ENCODE measurements around the gene DAPK3. TPM values are rescaled to one million over a fixed set of nuclear protein-coding genes. Genes with fewer than 3 reads are reported as not detected.

DAPK3 gene
- total RNA-seq, 4 donors from 2014 or later = 54.6 to 89.0 (median 82.3) TPM

DNA sequence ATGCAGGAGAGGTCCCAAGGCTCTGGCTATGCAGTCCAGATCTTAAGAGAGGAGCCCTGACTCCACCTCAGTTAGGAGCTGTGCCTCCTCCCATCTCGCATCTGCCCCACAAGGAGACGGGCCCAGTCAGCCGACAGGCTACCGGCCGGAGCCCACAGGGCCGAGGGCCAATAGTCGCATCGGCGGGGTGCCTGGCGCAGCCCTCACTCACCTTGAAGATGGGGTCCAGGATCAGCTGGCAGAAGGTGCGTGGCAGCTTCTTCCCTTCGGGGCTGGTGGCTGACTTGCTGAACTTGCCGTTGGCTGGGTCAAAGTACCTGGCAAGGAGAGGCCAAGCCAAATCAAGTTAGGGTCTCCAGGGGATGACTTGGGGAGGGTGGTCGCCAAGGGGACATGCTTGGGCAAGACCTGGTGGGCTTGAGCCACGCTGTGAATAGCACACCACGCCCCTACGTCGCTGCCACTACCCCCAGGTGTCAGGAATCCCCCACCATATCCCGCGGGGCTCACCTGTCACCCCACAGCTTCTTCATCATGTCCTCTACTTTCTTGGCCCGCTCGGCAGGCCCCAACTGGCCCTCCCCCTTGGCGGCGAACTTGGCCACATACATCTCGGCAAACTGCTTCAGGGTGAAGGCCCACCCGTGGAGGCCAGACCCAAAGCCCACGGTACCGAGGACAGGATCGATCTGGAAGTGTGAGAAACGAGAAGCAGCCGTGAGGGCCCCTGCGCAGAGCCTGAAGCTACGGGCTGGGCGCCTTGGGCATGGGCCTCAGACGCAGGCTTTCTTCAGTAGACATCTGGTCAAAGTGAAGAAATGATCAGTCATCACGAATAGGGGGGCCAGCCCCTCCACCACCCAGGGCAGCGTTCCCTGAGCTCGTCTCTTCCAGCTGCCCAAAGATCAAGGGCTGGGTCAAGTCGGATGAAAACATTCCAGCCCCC lies 11.1 kb upstream of the DAPK3 start:
- H3K27me3 ChIP-seq = no peaks in the 10 kb centered on the region
- no peak overlapping the region for H3K4me3 ChIP-seq
- 87 to 90% methylated on average over 2 to 39 of the region's 39 CpGs for WGBS, 2 donors (ENCODE audit: low coverage in 1 of 2)
- DNase-seq = no peak
- H3K27ac ChIP-seq = no peak overlapping the region
- intact Hi-C loops (cut with DNase I; ENCODE audit: low total_unique reads) (no loop called here), in situ Hi-C loops (cut with MboI; ENCODE audit: low pct_ligation_motif_present in 1 of 4, low pct_unique_long_range_greater_than_20kb in 1 of 4, low sequenced_read_pairs in 3 of 4) (loop anchor here in 2 of 4 donors (10.0 to 25.0 kb wide), 2 partner anchors 155 to 203 kb away; partner anchors contain the start of genes ANKRD24 (in 2 of the 2) and SIRT6 (in 2 of the 2))
- H3K36me3 ChIP-seq = peaks cover 0 to 70% (median 37%) of the 10 kb centered on the region in 4 donors
- H3K9me3 ChIP-seq = no peaks in the 10 kb centered on the region
- H3K4me1 ChIP-seq = peaks cover 16 to 34% (median 29%) of the 10 kb centered on the region in 4 donors
- TF ChIP-seq EP300 (IDR thresholded peaks at IDR 0.05; ENCODE audit: low read depth) (no peak), POLR2AphosphoS5 (IDR thresholded peaks at IDR 0.05) (peak in 1 of 3 donors; percentile 8)

DNA sequence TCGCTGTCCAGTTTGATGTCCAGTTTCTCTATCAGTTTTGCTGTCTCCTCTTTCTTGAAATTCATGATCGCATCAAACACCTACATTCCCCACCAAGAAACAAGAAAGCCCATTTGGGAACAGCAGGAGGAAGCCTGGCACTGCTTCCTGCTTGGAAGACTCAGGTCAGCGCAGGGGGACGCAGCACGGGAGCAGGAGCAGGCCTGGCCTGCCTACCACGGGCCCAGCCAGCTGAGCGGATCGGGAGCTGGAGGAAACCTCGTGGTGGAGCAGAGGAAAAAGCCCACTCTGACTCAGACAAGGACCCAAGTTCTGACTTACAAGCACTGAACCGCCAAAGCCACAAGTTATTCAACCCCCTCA lies 10.5 kb upstream of the DAPK3 start:
- Histone ChIP-seq H3K36me3 (peaks cover 0 to 76% (median 39%) of the 10 kb centered on the region in 4 donors), H3K9me3 (no peaks in the 10 kb centered on the region), H3K27ac (no peak overlapping the region), H3K4me3 (no peak overlapping the region), H3K4me1 (peaks cover 10 to 27% (median 23%) of the 10 kb centered on the region in 4 donors), H3K27me3 (no peaks in the 10 kb centered on the region)
- intact Hi-C loops (cut with DNase I; ENCODE audit: low total_unique reads) (no loop called here), in situ Hi-C loops (cut with MboI; ENCODE audit: low pct_ligation_motif_present in 1 of 4, low pct_unique_long_range_greater_than_20kb in 1 of 4, low sequenced_read_pairs in 3 of 4) (loop anchor here in 2 of 4 donors (10.0 to 25.0 kb wide), 2 partner anchors 156 to 203 kb away; partner anchors contain the start of genes ANKRD24 (in 2 of the 2) and SIRT6 (in 2 of the 2))
- WGBS, 2 donors (ENCODE audit: low coverage in 1 of 2) = 80 to 95% methylated on average over 1 to 10 of the region's 10 CpGs
- TF ChIP-seq POLR2A (IDR thresholded peaks at IDR 0.05) = no peak
- TF ChIP-seq POLR2AphosphoS5 (IDR thresholded peaks at IDR 0.05) = no peak
- TF ChIP-seq, protein P1, sequence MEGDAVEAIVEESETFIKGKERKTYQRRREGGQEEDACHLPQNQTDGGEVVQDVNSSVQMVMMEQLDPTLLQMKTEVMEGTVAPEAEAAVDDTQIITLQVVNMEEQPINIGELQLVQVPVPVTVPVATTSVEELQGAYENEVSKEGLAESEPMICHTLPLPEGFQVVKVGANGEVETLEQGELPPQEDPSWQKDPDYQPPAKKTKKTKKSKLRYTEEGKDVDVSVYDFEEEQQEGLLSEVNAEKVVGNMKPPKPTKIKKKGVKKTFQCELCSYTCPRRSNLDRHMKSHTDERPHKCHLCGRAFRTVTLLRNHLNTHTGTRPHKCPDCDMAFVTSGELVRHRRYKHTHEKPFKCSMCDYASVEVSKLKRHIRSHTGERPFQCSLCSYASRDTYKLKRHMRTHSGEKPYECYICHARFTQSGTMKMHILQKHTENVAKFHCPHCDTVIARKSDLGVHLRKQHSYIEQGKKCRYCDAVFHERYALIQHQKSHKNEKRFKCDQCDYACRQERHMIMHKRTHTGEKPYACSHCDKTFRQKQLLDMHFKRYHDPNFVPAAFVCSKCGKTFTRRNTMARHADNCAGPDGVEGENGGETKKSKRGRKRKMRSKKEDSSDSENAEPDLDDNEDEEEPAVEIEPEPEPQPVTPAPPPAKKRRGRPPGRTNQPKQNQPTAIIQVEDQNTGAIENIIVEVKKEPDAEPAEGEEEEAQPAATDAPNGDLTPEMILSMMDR (IDR thresholded peaks at IDR 0.05) = no peak
- no peak for TF ChIP-seq EP300 (IDR thresholded peaks at IDR 0.05; ENCODE audit: low read depth)
- DNase-seq = no peak

DNA sequence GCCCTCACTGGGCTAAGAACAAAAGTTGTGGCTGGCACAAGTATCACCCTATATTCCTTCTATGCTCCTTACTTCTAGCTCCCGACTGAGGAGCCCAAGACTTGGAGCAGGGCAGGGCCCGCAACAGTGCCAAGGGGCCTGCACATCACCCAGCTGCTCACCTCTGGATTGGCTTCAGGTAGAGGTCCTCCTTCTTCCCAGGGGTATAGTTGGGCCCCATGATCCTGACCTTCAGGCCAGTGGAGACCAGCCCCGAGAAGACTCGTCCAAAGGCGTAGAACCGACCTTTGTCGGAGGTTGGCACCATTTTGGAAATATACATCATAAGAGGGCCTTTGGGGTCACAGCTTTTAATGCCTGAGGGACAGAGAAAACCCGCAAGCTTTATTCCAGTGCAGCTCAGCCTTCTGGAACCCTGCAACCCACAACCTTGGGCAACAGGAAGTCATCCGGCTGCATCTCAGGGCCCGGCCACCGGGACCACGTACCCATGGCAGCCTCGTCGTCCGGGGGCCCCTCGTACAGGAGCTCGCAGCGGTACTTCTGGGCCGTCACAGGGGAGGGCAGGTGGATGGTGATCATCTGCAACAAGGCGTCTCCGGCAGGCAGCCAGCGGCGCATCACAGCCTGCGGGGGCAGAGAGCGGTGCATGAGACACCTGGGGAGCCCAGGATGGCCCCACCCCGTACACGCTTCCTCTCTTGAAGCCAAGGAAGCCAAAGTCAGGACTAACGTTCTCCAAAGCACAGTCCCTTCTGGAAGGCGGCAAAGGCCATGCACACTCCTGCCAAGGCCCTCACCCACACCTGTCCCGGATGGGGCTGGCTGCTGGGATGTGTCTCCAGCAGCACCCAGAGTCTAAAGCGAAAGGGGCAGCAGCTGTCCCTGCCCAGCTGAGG lies 9.7 kb upstream of the DAPK3 start:
- in situ Hi-C loops (cut with MboI; ENCODE audit: low pct_ligation_motif_present in 1 of 4, low pct_unique_long_range_greater_than_20kb in 1 of 4, low sequenced_read_pairs in 3 of 4) = loop anchor here in 2 of 4 donors (10.0 to 25.0 kb wide), 2 partner anchors 157 to 204 kb away; partner anchors contain the start of genes ANKRD24 (in 2 of the 2) and SIRT6 (in 2 of the 2)
- Histone ChIP-seq H3K27ac (no peak overlapping the region), H3K4me1 (peaks cover 8 to 21% (median 16%) of the 10 kb centered on the region in 4 donors), H3K9me3 (no peaks in the 10 kb centered on the region), H3K4me3 (no peak overlapping the region), H3K27me3 (no peaks in the 10 kb centered on the region), H3K36me3 (peaks cover 0 to 84% (median 39%) of the 10 kb centered on the region in 4 donors)
- WGBS, 2 donors (ENCODE audit: low coverage in 1 of 2) = 87% methylated on average over 31 of the region's 31 CpGs; no CpG with 5 or more reads in 1 of the 2 donors
- intact Hi-C loops (cut with DNase I; ENCODE audit: low total_unique reads) = no loop called here
- no peak for DNase-seq
- peak in 2 of 3 donors; percentile 11 to 14 for TF ChIP-seq POLR2AphosphoS5 (IDR thresholded peaks at IDR 0.05)
- TF ChIP-seq, protein P1 (IDR thresholded peaks at IDR 0.05) = no peak

DNA sequence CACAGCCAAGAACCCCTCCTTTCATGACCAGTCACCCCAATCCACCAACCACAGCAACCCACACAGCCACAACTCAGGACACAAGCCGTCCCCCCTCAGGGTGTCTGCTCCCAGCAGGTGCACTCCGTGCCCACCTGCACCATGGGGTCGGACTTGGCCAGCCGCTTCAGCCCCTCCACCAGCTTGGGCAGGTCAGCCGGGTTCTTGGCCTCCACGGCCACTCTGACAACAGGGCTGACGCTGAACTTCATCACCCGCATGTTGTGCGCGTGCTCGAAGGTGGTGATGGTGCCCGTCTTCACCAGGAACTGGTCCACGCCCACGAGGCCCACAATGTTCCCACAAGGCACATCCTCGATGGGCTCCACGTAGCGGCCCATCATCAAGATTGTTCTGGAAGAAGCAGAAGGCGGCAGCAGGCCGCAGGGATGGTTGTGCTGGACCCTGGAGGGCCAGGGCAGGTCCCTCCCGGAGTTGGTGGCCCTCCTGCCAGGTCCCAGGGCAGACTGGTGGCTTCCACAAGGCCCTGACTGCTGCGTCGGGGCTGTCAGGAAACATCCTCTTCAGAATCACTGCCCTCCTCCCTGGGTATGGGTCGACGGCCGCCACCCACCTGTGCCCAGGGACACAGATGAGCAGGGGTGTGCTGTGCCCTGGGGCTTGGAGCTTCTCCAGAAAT lies 8.9 kb upstream of the DAPK3 start:
- TF ChIP-seq EP300 (IDR thresholded peaks at IDR 0.05; ENCODE audit: low read depth) (no peak), POLR2AphosphoS5 (IDR thresholded peaks at IDR 0.05) (peak in 1 of 3 donors; percentile 19), POLR2A (IDR thresholded peaks at IDR 0.05) (no peak)
- TF ChIP-seq, protein P1 (IDR thresholded peaks at IDR 0.05) = no peak
- Histone ChIP-seq H3K27ac (no peak overlapping the region), H3K27me3 (no peaks in the 10 kb centered on the region), H3K4me1 (peaks cover 8 to 18% (median 13%) of the 10 kb centered on the region in 4 donors), H3K36me3 (peaks cover 0 to 85% (median 39%) of the 10 kb centered on the region in 4 donors), H3K4me3 (no peak overlapping the region), H3K9me3 (no peaks in the 10 kb centered on the region)
- in situ Hi-C loops (cut with MboI; ENCODE audit: low pct_ligation_motif_present in 1 of 4, low pct_unique_long_range_greater_than_20kb in 1 of 4, low sequenced_read_pairs in 3 of 4) = loop anchor here in 2 of 4 donors (10.0 to 25.0 kb wide), 2 partner anchors 157 to 205 kb away; partner anchors contain the start of genes ANKRD24 (in 2 of the 2) and SIRT6 (in 2 of the 2)
- no peak for DNase-seq
- 93% methylated on average over 21 of the region's 25 CpGs; no CpG with 5 or more reads in 1 of the 2 donors for WGBS, 2 donors (ENCODE audit: low coverage in 1 of 2)
- intact Hi-C loops (cut with DNase I; ENCODE audit: low total_unique reads) = no loop called here

Data from transverse colon (tissue), 4 donors.